SK-N-MC (cell line): Measurements from ENCODE around the gene SMCHD1.

Experiments used
- EZH2 ChIP-seq: fragments of 200-600 bp; sonication (generic); IDR thresholded peaks from one replicate; pipeline ENCODE4 v1.6.1; 2017; ENCODE audit warnings: antibody characterized with exemption
- FOXP2 ChIP-seq: optimal IDR thresholded peaks from 2 replicates; pipeline ENCODE3; 2011; ENCODE audit warnings: mild to moderate bottlenecking, moderate library complexity; ENCODE audit not compliant: insufficient read depth; ENCODE audit errors: extremely low read length, control extremely low read depth
- POLR2AphosphoS5 ChIP-seq: IDR thresholded peaks from 2 replicates; pipeline ENCODE4 v1.6.1; 2012; ENCODE audit warnings: mild to moderate bottlenecking, low read depth, low read length, borderline replicate concordance

- TF ChIP-seq EZH2 (no peak), POLR2AphosphoS5 (no peak), FOXP2 (no peak)
Observed at GRCh38 chr18:2654169-2654927, 1.2 kb upstream of the SMCHD1 start.
